SK-N-SH (cell line): ENCODE results near the gene ZNF511.

Experiments
- FOSL2 ChIP-seq: IDR thresholded peaks from 2 replicates; pipeline ENCODE4 v1.4.0; 2012; ENCODE audit warnings: low read depth, mild to moderate bottlenecking, moderate library complexity, borderline replicate concordance
- NFIC ChIP-seq: IDR thresholded peaks from 2 replicates; pipeline ENCODE4 v1.4.0; 2012; ENCODE audit warnings: borderline replicate concordance
- RAD21 ChIP-seq: IDR thresholded peaks from 2 replicates; pipeline ENCODE4 v1.6.1; 2012; ENCODE audit warnings: mild to moderate bottlenecking, low read length
- SMC3 ChIP-seq: IDR thresholded peaks from 2 replicates; pipeline ENCODE4 v1.6.1; 2012; ENCODE audit warnings: low read depth, low read length, improper control_type of control experiment
- TF ChIP-seq, protein P1 (sequence below): fragments of 200-600 bp; sonication (generic); IDR thresholded peaks from 2 replicates; pipeline ENCODE4 v1.6.1; 2017; ENCODE audit warnings: antibody characterized with exemption, mild to moderate bottlenecking, moderate library complexity
- TF ChIP-seq, protein P2 (sequence below): IDR thresholded peaks from 2 replicates; pipeline ENCODE4 v1.4.0; 2012; ENCODE audit warnings: low read depth, borderline replicate concordance
- TF ChIP-seq, protein P3 (sequence below): IDR thresholded peaks from 2 replicates; pipeline ENCODE4 v1.4.0; 2012; ENCODE audit warnings: low read depth

DNA sequence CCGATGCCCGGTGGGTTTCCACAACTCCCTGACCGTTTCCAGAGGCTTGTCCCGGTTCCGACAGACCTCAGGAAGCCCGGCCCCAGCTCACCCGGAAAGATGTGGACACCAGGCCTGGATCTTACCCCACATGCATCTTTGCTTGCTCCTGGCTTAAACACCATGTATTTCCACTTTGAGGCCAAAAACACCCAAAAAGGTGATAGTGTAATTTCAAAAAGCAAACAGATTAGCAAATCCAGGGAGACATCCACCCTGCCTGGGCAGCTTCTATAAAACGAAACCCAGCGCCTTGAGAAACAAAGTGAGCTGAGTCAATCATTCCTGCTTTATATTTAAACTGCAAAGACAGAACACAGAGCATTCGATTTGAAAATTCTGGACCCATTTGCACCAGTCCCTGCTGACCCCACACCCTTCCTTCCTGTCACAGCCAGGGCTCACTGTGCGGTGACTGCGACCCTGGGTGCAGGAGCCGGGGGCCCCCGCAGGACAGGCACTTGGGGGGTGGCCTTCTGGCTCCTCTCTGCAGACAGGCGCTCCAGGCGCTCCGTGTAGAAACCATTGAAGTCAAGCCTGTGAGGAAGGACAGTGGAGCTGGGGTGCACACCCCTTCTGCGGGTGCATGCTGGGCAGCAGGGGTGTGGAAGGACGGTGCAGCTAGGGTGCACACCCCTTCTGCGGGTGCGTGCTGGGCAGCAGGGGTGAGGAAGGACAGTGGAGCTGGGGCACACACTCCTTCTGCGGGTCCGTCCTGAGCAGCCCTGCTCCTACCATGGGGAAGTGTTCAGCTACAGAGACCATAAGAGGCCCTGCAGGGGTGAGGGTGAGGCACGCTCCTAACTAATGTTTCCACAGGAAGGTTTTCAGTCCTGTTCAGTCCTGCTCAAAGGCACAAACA is 29.1 kb upstream of the ZNF511 start:
- TF ChIP-seq, protein P1, sequence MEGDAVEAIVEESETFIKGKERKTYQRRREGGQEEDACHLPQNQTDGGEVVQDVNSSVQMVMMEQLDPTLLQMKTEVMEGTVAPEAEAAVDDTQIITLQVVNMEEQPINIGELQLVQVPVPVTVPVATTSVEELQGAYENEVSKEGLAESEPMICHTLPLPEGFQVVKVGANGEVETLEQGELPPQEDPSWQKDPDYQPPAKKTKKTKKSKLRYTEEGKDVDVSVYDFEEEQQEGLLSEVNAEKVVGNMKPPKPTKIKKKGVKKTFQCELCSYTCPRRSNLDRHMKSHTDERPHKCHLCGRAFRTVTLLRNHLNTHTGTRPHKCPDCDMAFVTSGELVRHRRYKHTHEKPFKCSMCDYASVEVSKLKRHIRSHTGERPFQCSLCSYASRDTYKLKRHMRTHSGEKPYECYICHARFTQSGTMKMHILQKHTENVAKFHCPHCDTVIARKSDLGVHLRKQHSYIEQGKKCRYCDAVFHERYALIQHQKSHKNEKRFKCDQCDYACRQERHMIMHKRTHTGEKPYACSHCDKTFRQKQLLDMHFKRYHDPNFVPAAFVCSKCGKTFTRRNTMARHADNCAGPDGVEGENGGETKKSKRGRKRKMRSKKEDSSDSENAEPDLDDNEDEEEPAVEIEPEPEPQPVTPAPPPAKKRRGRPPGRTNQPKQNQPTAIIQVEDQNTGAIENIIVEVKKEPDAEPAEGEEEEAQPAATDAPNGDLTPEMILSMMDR = no peak
- TF ChIP-seq, protein P2, sequence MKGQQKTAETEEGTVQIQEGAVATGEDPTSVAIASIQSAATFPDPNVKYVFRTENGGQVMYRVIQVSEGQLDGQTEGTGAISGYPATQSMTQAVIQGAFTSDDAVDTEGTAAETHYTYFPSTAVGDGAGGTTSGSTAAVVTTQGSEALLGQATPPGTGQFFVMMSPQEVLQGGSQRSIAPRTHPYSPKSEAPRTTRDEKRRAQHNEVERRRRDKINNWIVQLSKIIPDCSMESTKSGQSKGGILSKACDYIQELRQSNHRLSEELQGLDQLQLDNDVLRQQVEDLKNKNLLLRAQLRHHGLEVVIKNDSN = no peak
- TF ChIP-seq RAD21 = no peak
- TF ChIP-seq, protein P3, sequence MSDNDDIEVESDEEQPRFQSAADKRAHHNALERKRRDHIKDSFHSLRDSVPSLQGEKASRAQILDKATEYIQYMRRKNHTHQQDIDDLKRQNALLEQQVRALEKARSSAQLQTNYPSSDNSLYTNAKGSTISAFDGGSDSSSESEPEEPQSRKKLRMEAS = no peak
- TF ChIP-seq FOSL2 = no peak
- TF ChIP-seq NFIC = no peak
- TF ChIP-seq SMC3 = no peak
